CD14-positive monocyte (primary cell): ENCODE data around the gene XPO6. TPM values are rescaled to one million over a fixed set of nuclear protein-coding genes. Genes with fewer than 3 reads are reported as not detected.

Experiments used
- DNase-seq, 3 donors: peaks; one replicate each; pipeline ENCODE4 v3.0.0-alpha.2; 2011 to 2022
- H2AFZ ChIP-seq: 2 replicates; pipeline ENCODE4 v1.6.0; 2012; ENCODE audit warnings: mild to moderate bottlenecking, low read depth, low read length, inconsistent platforms; ENCODE audit not compliant: insufficient read depth, poor library complexity, severe bottlenecking
- H3K27ac ChIP-seq, 2 donors: 1 replicate in 1 of 2; 2 replicates in 1 of 2; pipeline ENCODE4 v1.5.1; 2012 to 2013; ENCODE audit warnings: low read length in 2 of 2, control low read depth in 1 of 2, inconsistent platforms in 1 of 2, low read depth in 1 of 2, mild to moderate bottlenecking in 1 of 2
- H3K27me3 ChIP-seq, 2 donors: one replicate each; pipeline versions ENCODE4 v1.6.0 to v1.6.1; 2011 to 2013; ENCODE audit warnings: low read length in 2 of 2; ENCODE audit not compliant: control insufficient read depth in 2 of 2, insufficient read depth in 2 of 2
- H3K36me3 ChIP-seq, 2 donors: replicated peaks in 1 of 2; 1 replicate in 1 of 2; 2 replicates in 1 of 2; pipeline versions ENCODE4 v1.5.1 to v1.6.1; 2012 to 2013; ENCODE audit warnings: low read length in 2 of 2, control low read depth in 1 of 2, inconsistent platforms in 1 of 2, mild to moderate bottlenecking in 1 of 2; ENCODE audit not compliant: insufficient read depth in 2 of 2, control insufficient read depth in 1 of 2
- H3K4me1 ChIP-seq, 2 donors: 1 replicate in 1 of 2; 2 replicates in 1 of 2; pipeline versions ENCODE4 v1.5.1 to v1.6.1; 2012 to 2013; ENCODE audit warnings: low read length in 2 of 2, control low read depth in 1 of 2, inconsistent platforms in 1 of 2, mild to moderate bottlenecking in 1 of 2, moderate library complexity in 1 of 2; ENCODE audit not compliant: insufficient read depth in 2 of 2, control insufficient read depth in 1 of 2
- H3K4me2 ChIP-seq: replicated peaks from 2 replicates; pipeline ENCODE3; 2012; ENCODE audit warnings: low read length, moderate library complexity, mild to moderate bottlenecking; ENCODE audit not compliant: poor library complexity, severe bottlenecking; ENCODE audit errors: extremely low read depth
- H3K4me3 ChIP-seq, 3 experiments: fragments of 200-600 bp in 1 of 3; sonication (generic) in 1 of 3; replicated peaks in 1 of 3; 1 replicate in 2 of 3; 2 replicates in 1 of 3; pipeline ENCODE4 v1.5.1; 2011 to 2013; ENCODE audit warnings: low read length in 3 of 3, mild to moderate bottlenecking in 3 of 3, control low read depth in 2 of 3, low read depth in 2 of 3, inconsistent platforms in 1 of 3, moderate library complexity in 1 of 3
- H3K79me2 ChIP-seq: 2 replicates; pipeline ENCODE4 v1.6.0; 2012; ENCODE audit warnings: mild to moderate bottlenecking, control low read depth, inconsistent platforms, low read length, moderate library complexity; ENCODE audit not compliant: insufficient read depth
- H3K9ac ChIP-seq: 2 replicates; pipeline ENCODE4 v1.6.0; 2017; ENCODE audit warnings: low read length, mild to moderate bottlenecking; ENCODE audit not compliant: insufficient read depth, poor library complexity, severe bottlenecking
- H3K9me3 ChIP-seq, 2 donors: replicated peaks in 1 of 2; 1 replicate in 1 of 2; 2 replicates in 1 of 2; pipeline versions ENCODE4 v1.5.1 to v1.6.1; 2012 to 2013; ENCODE audit warnings: low read length in 2 of 2, control low read depth in 1 of 2; ENCODE audit not compliant: control insufficient read depth in 1 of 2, insufficient read depth in 1 of 2
- H4K20me1 ChIP-seq: 2 replicates; pipeline ENCODE4 v1.6.0; 2012; ENCODE audit warnings: mild to moderate bottlenecking, low read length, control low read depth, moderate library complexity; ENCODE audit not compliant: insufficient read depth
- H3K27ac Mint-ChIP-seq, 7 donors: one replicate each; pipeline ENCODE4 v1.8.0; 2020; ENCODE audit warnings: mild to moderate bottlenecking in 7 of 7, mixed read lengths in 7 of 7, moderate library complexity in 6 of 7, inconsistent platforms in 2 of 7
- H3K27me3 Mint-ChIP-seq, 3 donors: one replicate each; pipeline ENCODE4 v1.8.0; 2021 to 2022; ENCODE audit warnings: low read depth in 3 of 3, mild to moderate bottlenecking in 3 of 3, mixed read lengths in 3 of 3, moderate library complexity in 3 of 3, inconsistent platforms in 1 of 3
- H3K36me3 Mint-ChIP-seq, 2 donors: one replicate each; pipeline ENCODE4 v1.8.0; 2020; ENCODE audit warnings: mixed read lengths in 2 of 2, inconsistent platforms in 1 of 2, mild to moderate bottlenecking in 1 of 2
- H3K4me1 Mint-ChIP-seq: one replicate; pipeline ENCODE4 v1.8.0; 2020; ENCODE audit warnings: mild to moderate bottlenecking, mixed read lengths
- H3K4me3 Mint-ChIP-seq, 2 donors: one replicate each; pipeline ENCODE4 v1.8.0; 2020; ENCODE audit warnings: mild to moderate bottlenecking in 2 of 2, mixed read lengths in 2 of 2, moderate library complexity in 1 of 2
- H3K9me3 Mint-ChIP-seq, 7 donors: one replicate each; pipeline ENCODE4 v1.8.0; 2020 to 2022; ENCODE audit warnings: mixed read lengths in 7 of 7, mild to moderate bottlenecking in 6 of 7, moderate library complexity in 6 of 7, inconsistent platforms in 2 of 7
- WGBS: methylation state at CpG from one replicate; pipeline ENCODE4 v1.1.5; 2013; ENCODE audit warnings: missing lambda C conversion rate; ENCODE audit not compliant: insufficient coverage; 5-methylcytosine and 5-hydroxymethylcytosine counted together
- intact Hi-C, 2 donors: fragments of 100-400 bp; cut with micrococcal nuclease; formaldehyde crosslinking; loops; one replicate each; pipeline versions ENCODE4 v1.15.0 to v1.15.1; 2023
- polyA plus RNA-seq, 3 donors: library from polyadenylated mRNA; depleted of rRNA in 1 of 3; unstranded in 2 of 3; stranded (reverse) in 1 of 3; fragments of 300-500 nt in 2 of 3; fragments of >200 nt in 1 of 3; fragmentation: Illumina TruSeq in 2 of 3; gene quantifications; 1 replicate in 2 of 3; 2 replicates in 1 of 3; pipeline ENCODE4 v1.2.3, GENCODE V29; 2012 to 2021
- TF ChIP-seq, protein P1 (sequence below): fragments of 200-600 bp; IDR thresholded peaks from one replicate; pipeline ENCODE4 v1.8.0; 2022; ENCODE audit warnings: antibody characterized with exemption, mild to moderate bottlenecking

The XPO6 gene
- polyA plus RNA-seq, 3 donors: 35.7 to 166 (median 38.3) TPM

GRCh38 chr16:28145796-28146195 is 66.0 kb downstream of the XPO6 start:
- H4K20me1 ChIP-seq: peaks cover 12% of the 10 kb centered on the region
- H3K27me3 Mint-ChIP-seq: no peaks in the 10 kb centered on the region
- no peak overlapping the region for H3K4me3 ChIP-seq
- no CpG with 5 or more reads among the region's 2 CpGs for WGBS
- no peak overlapping the region for H2AFZ ChIP-seq
- H3K9me3 Mint-ChIP-seq: no peaks in the 10 kb centered on the region
- TF ChIP-seq, protein P1, sequence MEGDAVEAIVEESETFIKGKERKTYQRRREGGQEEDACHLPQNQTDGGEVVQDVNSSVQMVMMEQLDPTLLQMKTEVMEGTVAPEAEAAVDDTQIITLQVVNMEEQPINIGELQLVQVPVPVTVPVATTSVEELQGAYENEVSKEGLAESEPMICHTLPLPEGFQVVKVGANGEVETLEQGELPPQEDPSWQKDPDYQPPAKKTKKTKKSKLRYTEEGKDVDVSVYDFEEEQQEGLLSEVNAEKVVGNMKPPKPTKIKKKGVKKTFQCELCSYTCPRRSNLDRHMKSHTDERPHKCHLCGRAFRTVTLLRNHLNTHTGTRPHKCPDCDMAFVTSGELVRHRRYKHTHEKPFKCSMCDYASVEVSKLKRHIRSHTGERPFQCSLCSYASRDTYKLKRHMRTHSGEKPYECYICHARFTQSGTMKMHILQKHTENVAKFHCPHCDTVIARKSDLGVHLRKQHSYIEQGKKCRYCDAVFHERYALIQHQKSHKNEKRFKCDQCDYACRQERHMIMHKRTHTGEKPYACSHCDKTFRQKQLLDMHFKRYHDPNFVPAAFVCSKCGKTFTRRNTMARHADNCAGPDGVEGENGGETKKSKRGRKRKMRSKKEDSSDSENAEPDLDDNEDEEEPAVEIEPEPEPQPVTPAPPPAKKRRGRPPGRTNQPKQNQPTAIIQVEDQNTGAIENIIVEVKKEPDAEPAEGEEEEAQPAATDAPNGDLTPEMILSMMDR: no peak
- H3K4me1 Mint-ChIP-seq: peaks cover 68% of the 10 kb centered on the region
- H3K4me3 Mint-ChIP-seq: no peak overlapping the region
- intact Hi-C loops: no loop called here
- H3K27ac ChIP-seq: peak overlapping the region in 1 of 2 donors; percentile 81
- H3K27me3 ChIP-seq: no peaks in the 10 kb centered on the region
- H3K36me3 ChIP-seq: peaks cover 37 to 70% of the 10 kb centered on the region in 2 donors
- H3K9ac ChIP-seq: no peak overlapping the region
- peaks cover 61 to 69% of the 10 kb centered on the region in 2 donors for H3K36me3 Mint-ChIP-seq
- peak overlapping the region; percentile 38 to 89 (median 80) for H3K27ac Mint-ChIP-seq
- peaks cover 50 to 79% of the 10 kb centered on the region in 2 donors for H3K4me1 ChIP-seq
- DNase-seq: peak; percentile 33 to 66 (median 60)
- no peak overlapping the region for H3K4me2 ChIP-seq
- H3K79me2 ChIP-seq: peaks cover 43% of the 10 kb centered on the region
- no peaks in the 10 kb centered on the region for H3K9me3 ChIP-seq

DNA sequence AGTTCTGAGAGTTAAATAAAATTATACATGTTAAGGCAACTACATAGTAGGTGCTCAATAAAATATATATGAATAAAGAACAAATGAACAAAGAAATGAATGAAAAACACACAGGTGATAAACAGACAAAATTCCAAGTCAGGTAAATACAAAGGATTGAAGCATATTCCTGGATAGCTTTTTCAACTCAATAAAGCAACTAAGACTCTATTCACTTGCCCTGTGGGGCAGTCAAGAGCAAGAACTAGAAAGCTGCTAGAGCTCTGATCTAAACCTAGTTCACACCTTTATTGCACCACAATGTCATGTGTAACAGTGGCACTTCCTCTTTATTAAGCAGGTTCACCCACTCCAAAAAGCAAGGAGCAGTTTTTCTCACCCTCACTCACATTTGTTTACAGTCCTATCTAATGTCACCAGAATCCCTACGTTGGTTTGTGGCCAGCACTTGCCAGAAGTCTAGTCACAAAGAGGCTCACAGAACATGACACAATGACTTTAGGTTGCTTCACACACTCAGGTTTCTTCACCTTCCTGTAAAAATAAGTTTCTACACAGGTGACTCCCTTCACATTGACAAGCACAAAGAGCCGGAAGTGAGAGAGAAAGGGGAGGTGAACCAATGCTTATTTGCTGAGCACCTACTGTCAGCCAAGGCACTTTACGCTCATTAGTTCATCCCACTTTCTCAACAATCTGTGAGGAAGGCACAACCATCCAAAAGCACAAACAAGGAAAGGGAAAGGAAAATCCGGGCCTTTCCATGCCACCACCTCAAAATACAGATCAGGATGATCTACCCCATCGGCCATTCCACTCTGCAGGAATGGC is 70.8 kb downstream of the XPO6 start:
- peaks cover 23% of the 10 kb centered on the region for H4K20me1 ChIP-seq
- H3K4me3 ChIP-seq: no peak overlapping the region
- H3K9ac ChIP-seq: peak overlapping the region; percentile 31
- Mint-ChIP-seq H3K27me3 (no peaks in the 10 kb centered on the region), H3K36me3 (peaks cover 45 to 61% of the 10 kb centered on the region in 2 donors), H3K9me3 (peaks cover 0 to 2% (median 0%) of the 10 kb centered on the region in 7 donors), H3K4me3 (peak overlapping the region; percentile 41 to 48), H3K4me1 (peaks cover 58% of the 10 kb centered on the region), H3K27ac (peak overlapping the region; percentile 87 to 97 (median 94))
- peak; percentile 72 to 81 (median 80) for DNase-seq
- peaks cover 24 to 59% of the 10 kb centered on the region in 2 donors for H3K36me3 ChIP-seq
- no peak overlapping the region for H2AFZ ChIP-seq
- intact Hi-C loops: loop anchor here (5.0 kb wide), 2 partner anchors 46 to 71 kb away; partner anchors contain the start of gene XPO6 (in 1 of the 2)
- no peaks in the 10 kb centered on the region for H3K27me3 ChIP-seq
- H3K27ac ChIP-seq: peak overlapping the region; percentile 81 to 84
- H3K79me2 ChIP-seq: peaks cover 55% of the 10 kb centered on the region
- WGBS: 0% methylated on average over 1 of the region's 5 CpGs
- TF ChIP-seq, protein P1: no peak
- H3K4me2 ChIP-seq: peak overlapping the region; percentile 41
- H3K9me3 ChIP-seq: no peaks in the 10 kb centered on the region
- H3K4me1 ChIP-seq: peaks cover 51 to 60% of the 10 kb centered on the region in 2 donors
